Raji (cell line): ENCODE results near the gene REG3G.

Source experiments
- POLR2A ChIP-seq: IDR thresholded peaks from 2 replicates; pipeline ENCODE4 v1.6.1; 2011; ENCODE audit warnings: low read depth, low read length, control low read depth; ENCODE audit not compliant: insufficient read depth

The REG3G gene

DNA sequence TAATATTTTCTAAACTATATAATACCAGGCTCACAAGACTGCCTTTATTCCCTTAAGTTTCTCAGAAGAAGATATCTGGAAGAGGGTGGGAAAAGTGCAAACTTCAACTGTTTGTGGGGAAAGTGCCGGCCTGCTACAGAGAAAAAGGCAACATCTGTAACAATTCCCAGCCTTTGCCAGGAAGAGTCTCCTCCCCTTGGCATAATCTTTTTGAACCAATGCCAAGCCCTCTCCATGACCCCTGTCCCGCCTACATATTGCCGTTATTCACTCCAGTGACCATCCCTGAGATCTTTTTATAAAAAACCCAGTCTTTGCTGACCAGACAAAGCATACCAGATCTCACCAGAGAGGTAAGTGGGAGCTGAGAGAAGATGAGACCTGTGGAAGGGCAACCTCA, at the start of gene REG3G:
REG3G (plus strand) TSS at position 282 of the 400 bp plus-strand sequence. CDS start 392 bp downstream, outside the sequence.
- TF ChIP-seq POLR2A, result no peak

DNA sequence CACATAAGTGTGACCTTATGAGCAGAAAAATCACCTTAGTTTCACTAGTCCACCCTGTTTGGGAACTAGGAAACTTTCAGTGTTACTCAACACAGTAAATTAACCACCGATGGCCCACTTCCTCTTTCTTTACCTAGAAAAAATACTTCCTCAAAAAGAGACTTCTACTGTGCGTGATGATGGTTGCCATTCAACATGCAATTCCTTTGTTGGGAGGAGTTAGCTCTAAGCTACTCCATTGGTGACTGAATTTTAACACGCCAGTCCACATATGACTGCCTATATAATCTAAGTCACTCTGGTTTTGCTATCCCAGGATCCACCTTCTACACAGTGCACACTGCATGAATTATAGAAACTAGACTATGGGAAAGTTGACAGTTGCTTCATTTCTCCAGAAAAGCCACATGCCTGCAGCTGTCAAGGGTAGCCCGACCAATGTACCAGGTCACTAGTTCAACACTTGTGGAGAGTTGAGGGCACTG, 47.8 kb upstream of the REG3G start:
- no peak for TF ChIP-seq POLR2A

DNA sequence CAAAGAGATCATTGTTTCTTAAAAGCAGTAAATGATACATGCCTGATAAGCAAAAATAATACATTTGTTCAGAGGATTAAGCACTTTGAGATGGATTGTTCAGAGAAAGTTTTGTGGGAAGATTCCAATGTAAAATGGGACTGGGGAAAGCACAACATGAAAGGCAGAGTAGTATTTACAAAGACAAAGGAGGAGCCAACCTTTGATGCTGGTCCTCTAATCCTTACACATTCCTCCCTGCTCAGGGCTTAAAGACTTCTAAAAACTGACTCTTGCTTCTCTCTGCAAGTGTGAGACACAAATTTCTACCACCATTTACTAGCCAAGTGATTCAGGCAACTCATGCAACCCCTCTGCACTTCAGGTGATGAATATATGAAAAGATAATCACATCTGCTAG, 47.2 kb upstream of the REG3G start:
- TF ChIP-seq POLR2A, result no peak

DNA sequence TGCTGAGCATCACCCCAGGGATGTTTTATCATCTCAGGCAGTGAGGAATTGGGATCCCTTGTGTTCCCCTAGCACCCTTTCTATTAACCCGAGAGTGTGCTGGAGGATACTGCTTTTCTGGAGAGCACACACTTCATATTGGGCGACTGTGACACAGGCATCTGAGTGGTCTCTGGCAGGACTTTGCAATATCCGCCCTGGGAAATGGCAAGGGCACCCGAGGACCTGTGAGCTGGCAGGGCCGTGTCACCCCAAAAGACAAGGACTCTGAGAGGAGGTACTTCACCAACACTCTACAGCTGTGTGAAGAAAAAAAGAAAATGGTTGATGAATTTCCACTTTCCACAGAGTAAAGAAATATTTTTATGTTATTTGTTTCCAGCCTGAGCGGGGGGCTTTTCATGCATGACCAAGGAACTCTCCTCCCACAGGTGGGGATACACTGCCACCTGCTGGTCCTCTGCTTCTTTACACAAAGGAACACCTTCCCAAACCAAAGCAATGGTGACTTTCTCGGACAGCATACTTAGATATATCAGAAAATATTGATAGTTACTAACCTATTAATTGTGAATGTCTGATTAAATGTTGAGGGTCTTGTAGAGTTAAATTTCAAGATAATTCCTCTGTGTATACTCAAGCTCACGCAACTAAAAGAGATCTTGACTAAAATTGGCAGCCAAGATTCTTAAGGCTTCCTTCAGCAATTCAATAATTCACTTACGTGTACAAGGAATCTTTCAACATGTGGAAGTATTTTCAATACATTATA, 45.9 kb upstream of the REG3G start:
- TF ChIP-seq POLR2A, result no peak

DNA sequence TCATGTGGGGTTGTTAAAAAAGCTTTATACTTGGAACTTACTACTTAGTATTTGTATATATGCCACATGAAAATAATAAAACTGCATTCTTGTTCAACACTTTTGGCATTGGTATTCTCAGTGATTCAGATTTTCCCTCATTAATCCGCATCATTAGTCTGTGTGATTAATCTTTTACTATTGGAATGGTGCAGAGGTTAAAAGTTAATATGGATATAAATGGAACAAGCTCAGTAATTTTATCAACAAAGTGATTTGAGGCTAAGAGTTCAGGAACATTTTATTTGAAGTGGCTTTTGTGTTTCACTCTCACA, 45.4 kb upstream of the REG3G start:
- no peak for TF ChIP-seq POLR2A

DNA sequence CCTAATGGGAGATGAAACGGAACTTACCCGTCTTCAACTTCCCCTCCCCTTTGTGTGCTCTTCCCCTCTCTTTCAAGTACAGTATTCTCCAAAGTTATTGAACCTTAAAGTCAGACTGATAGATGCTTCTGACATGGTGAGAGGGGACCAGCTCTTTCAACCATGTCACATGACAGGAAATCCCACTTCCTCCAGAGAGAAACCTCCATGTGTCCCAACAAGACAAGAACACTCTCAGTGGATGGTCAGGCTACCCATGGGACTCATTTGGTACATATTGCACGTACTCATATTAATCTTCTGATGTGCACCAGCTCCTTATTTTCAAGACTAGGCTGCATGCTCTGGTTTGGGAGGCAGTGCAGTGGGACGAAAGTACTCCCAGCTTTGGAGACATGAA, 44.6 kb upstream of the REG3G start:
- no peak for TF ChIP-seq POLR2A

DNA sequence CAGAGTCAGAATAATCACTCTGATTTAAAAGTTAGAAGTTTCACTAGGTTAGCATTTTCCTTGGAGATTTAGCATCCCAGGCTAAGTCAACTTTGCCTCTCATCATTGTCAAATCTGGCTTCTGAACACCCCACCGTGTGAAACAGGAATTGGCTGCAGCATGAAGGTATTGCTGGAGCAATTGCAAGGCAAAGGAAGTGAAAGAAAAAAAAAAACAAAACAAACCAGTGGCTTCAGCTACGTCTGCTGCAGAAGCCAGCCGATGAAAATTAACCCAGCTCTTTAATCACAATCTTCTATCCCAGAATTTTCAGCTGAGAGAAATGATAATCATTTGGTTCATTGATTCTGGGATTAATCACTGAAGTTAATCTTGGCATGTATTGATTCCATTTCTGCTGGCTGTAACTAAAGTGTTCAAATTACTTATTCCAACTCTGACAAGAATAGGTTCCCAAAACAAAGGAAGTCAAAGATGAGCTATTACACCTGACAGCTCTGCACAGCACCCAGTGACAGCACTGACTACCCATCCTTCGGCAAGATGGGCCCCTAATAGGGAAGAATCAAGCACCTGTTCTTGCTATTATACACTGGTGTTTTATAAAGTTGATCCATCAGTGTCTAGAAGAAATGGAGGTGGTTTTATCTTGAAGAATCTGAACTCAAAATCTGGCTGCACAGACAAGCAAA, 42.7 kb upstream of the REG3G start:
- no peak for TF ChIP-seq POLR2A

DNA sequence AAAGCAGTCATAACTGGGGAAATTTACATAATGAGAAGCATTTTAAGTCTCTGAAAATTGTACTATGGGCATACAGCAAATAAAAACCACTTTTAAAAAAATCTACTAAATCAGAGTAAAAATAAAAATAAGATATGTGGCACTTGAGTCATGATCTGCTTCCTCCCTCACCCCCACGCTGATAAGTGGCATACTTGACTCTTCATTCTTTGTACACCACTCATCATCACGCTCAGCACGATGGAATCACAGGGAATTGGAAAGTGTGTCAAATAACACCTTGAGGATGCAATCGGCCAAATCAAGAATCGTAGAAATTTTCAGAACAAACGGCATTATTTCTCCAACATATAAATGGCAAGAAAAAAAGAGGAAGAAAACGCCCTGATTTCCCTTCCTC, 41.1 kb upstream of the REG3G start:
- TF ChIP-seq POLR2A, result no peak

DNA sequence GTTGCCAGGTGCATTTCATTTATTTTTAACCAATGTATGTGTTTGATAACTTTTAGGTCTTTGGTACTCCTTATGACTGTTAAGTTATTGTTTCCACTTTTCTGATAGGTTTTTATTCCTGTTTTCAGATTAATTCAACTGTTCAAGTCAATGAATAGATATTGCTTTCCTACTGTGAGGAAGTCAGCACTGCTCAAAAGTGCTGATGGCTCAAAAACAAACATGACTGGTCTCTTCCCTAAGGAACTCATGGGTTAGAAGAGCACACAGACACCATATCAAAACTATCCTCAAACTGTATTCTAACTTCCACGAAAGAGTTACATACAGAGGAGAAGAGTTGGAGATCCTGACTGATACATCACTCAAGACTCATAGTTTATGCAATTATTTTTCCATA, 39.9 kb upstream of the REG3G start:
- no peak for TF ChIP-seq POLR2A

DNA sequence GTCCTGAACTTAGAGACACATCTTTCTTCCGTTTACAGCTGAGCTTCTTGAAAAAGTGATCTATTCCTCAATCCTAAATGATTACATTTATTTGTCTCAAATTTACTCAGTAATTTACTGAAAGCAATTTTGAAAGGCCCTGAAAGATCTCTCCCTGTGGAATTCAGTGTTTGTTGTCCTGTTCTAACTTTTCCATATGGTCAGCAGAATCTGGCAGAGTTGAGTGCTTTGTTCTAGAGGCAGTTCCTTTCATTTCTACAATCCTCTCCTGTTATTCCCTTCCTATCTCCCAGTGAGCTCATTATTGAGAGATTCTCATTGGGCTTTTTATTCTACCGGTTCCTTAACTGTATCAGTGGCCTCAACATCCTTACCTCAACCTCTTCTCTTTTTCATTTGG, 36.5 kb upstream of the REG3G start:
- no peak for TF ChIP-seq POLR2A

DNA sequence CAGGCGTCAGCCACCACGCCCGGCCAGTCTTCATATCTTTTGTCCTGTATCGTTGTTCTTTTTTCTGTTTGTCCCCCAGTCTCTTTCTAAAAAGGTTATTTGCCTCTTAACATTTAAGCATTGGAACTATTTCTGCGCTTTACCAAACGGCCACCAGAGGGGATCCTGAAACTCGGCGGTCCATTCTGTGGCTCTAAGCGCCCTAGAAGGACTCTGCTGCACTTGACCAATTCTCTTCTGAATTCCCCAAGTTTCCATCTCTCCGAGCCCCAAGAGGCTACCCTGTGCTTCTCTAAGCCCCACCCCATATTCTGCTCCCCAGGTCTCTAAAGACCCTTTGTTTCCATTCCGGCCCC, 33.1 kb upstream of the REG3G start:
- no peak for TF ChIP-seq POLR2A

DNA sequence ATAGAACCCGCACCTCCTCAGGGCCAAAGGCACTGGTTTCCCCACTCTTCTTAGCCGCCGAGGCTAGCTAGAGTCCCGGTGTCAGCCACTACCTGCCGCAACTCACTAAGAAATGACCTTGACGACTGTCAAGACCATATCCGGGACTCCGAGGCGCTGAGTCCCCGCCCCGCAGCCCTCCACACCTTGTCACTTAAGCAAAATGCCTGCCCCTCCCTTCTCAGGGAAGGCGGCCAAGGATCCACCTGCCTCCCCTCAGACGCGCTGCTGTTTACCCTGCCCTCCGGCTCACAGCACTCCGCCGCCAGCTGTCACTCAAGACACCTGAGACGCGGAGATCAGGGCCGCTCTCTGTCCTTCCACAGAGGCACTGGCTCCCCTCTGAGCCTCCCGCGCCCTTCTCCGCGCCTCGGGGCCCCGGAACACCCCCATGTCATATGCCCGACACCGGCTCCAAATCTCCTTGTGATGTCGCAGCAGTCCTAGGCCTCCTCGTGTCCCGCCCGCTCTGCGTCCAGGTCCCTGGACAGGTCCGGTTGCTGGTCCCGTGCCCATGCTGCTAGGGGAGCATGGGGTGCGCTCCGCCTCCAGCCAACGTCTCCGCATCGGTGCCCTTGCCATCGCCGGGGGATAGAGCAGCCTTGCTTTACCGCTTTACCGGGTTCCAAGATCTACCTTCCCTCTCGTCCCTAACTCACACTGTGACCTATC, 32.5 kb upstream of the REG3G start:
- no peak for TF ChIP-seq POLR2A

DNA sequence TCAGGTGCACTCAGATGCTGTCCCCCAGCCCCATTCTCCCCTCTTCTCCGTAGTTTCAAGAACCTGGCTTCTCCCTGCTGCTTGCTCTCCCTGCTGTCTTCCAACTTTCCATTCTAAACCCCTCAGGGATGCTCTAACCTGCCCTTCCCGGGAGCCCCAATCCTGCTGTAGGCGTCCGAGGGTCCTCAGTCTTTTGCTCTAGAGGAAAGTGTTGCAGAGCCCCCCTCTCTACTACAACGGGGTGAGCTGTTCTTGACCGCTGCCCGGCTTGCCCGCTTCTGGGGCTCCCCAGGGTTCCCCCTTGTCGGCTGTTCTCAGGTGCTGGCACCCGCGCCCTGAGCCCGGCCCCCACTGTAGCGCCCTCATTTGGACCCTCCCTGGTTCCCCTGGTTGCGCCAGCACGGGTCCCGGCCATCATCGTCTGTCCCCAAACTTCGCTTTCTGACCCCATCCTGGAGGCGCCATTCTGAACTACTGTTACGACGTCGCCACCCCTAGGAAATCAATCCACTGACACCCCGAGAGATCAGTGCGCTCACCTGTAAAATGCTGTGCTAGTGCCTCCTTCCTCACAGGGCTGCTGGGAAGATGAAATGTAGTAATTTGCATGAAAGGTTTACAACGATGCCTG, 31.9 kb upstream of the REG3G start:
- TF ChIP-seq POLR2A, result no peak

DNA sequence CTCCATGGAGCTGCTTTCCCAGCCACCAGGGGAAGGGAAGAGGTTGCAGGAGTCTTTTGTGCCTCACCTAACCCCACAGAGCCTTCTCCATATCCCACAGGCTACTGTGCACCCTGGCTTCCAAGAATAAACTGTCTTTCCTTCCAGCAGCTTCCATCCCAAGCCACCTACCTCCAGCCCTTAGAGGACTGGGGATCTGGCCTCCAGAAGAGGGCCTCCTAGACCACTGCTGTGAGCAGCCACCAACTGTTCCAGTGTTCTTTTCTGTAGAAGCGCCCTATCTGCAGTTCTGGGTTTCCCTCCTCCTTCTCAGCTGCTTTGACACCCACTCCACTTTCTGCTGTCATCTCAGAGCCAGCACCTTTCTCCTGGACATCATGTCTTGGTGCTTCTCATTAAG, 30.7 kb upstream of the REG3G start:
- TF ChIP-seq POLR2A, result no peak

DNA sequence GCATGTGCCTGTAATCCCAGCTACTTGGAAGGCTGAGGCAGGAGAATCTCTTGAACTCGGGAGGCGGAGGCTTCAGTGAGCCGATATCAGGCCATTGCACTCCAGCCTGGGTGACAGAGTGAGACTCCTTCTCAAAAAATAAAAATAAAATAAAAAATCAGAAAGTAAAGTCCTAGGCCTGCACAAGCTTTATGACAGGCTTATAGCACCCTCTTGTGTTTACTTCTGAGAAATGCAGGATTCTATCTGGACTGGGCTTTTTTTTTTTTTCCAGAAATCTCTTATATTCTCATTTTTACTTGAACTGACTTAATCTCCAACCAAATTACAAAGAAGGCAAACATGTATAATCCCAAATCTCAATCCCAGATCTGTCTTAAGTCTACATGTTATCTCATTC, 26.1 kb upstream of the REG3G start:
- TF ChIP-seq POLR2A, result no peak
